SK-N-SH (cell line): ENCODE results near the gene OTUB1. TPM values are rescaled to one million over a fixed set of nuclear protein-coding genes. Genes with fewer than 3 reads are reported as not detected.

Experiments used
- CTCF ChIA-PET: fragments of 300-600, 350-600 bp; formaldehyde crosslinking; extraction: SDS; loops from one replicate; lab custom pipeline; 2021; lab: Yijun Ruan, JAX
- POLR2A ChIA-PET: fragments of 350-600 bp; sonication (Branson Sonifier 250); formaldehyde crosslinking; extraction: SDS; loops from one replicate; lab custom pipeline; 2020; ENCODE audit warnings: antibody characterized with exemption, inconsistent platforms; lab: Yijun Ruan, JAX
- DNase-seq: peaks from one replicate; pipeline ENCODE4 v3.0.0; 2012
- H2AFZ ChIP-seq: fragments of 200-600 bp; sonication (generic); 2 replicates; pipeline ENCODE4 v1.8.1; 2016; ENCODE audit warnings: antibody characterized with exemption, mild to moderate bottlenecking, low read depth
- H3F3A ChIP-seq: fragments of 200-600 bp; sonication (generic); replicated peaks from 2 replicates; pipeline ENCODE3; 2016; ENCODE audit warnings: antibody characterized with exemption, mild to moderate bottlenecking; ENCODE audit not compliant: insufficient read depth
- H3K27ac ChIP-seq, 2 experiments: fragments of 200-500 bp in 1 of 2; fragments of 200-600 bp in 1 of 2; sonication (Bioruptor generic) in 1 of 2; sonication (generic), shearing (Covaris generic) in 1 of 2; 2 replicates each; pipeline versions ENCODE4 v1.5.1 to v1.6.1; 2014 to 2016; ENCODE audit warnings: low read depth in 2 of 2, inconsistent platforms in 1 of 2, low read length in 1 of 2, mild to moderate bottlenecking in 1 of 2, mixed read lengths in 1 of 2
- H3K27me3 ChIP-seq: fragments of 200-600 bp; sonication (generic), shearing (Covaris generic); 2 replicates; pipeline ENCODE4 v1.6.1; 2016; ENCODE audit warnings: mixed run types; ENCODE audit not compliant: insufficient read depth
- H3K36me3 ChIP-seq, 2 experiments: fragments of 200-500 bp in 1 of 2; fragments of 200-600 bp in 1 of 2; sonication (Bioruptor generic) in 1 of 2; sonication (generic) in 1 of 2; replicated peaks in 1 of 2; 2 replicates each; pipeline versions ENCODE3 to v1.5.1; 2014 to 2016; ENCODE audit warnings: low read length in 1 of 2, mild to moderate bottlenecking in 1 of 2; ENCODE audit not compliant: insufficient read depth in 2 of 2, control insufficient read depth in 1 of 2
- H3K4me1 ChIP-seq, 2 experiments: fragments of 200-500 bp in 1 of 2; fragments of 200-600 bp in 1 of 2; sonication (Bioruptor generic) in 1 of 2; sonication (generic), shearing (Covaris generic) in 1 of 2; 2 replicates each; pipeline versions ENCODE4 v1.5.1 to v1.6.1; 2014 to 2016; ENCODE audit warnings: low read depth in 1 of 2, low read length in 1 of 2, mixed run types in 1 of 2; ENCODE audit not compliant: insufficient read depth in 2 of 2, control insufficient read depth in 1 of 2
- H3K4me2 ChIP-seq: fragments of 200-600 bp; sonication (generic), shearing (Covaris generic); 2 replicates; pipeline ENCODE4 v1.6.1; 2017; ENCODE audit warnings: mixed run types
- H3K4me3 ChIP-seq, 2 experiments: fragments of 200-500 bp in 1 of 2; fragments of 200-600 bp in 1 of 2; sonication (Bioruptor generic) in 1 of 2; sonication (generic), shearing (Covaris generic) in 1 of 2; 2 replicates each; pipeline versions ENCODE4 v1.5.1 to v1.8.1; 2014 to 2016; ENCODE audit warnings: low read depth in 2 of 2, inconsistent platforms in 1 of 2, low read length in 1 of 2, mild to moderate bottlenecking in 1 of 2, mixed read lengths in 1 of 2, moderate library complexity in 1 of 2
- H3K79me2 ChIP-seq: fragments of 200-600 bp; sonication (generic); 2 replicates; pipeline ENCODE4 v1.8.1; 2017; ENCODE audit warnings: mild to moderate bottlenecking; ENCODE audit not compliant: insufficient read depth
- H3K9ac ChIP-seq: fragments of 200-600 bp; sonication (generic); 2 replicates; pipeline ENCODE4 v1.6.1; 2017; ENCODE audit warnings: mixed run types
- H3K9me2 ChIP-seq: fragments of 200-600 bp; sonication (generic); 2 replicates; pipeline ENCODE4 v1.6.1; 2017; ENCODE audit warnings: mixed run types
- H3K9me3 ChIP-seq: fragments of 200-600 bp; sonication (generic); 2 replicates; pipeline ENCODE4 v1.6.1; 2017; ENCODE audit warnings: mixed run types, mild to moderate bottlenecking, moderate library complexity
- H4K20me1 ChIP-seq: fragments of 200-600 bp; sonication (generic); 2 replicates; pipeline ENCODE4 v1.6.1; 2017; ENCODE audit warnings: mild to moderate bottlenecking, mixed run types; ENCODE audit not compliant: insufficient read depth
- EZH2phosphoT487 ChIP-seq: fragments of 200-600 bp; sonication (generic); IDR thresholded peaks from 2 replicates; pipeline ENCODE4 v1.6.1; 2017; ENCODE audit warnings: low read depth, mixed run types, mild to moderate bottlenecking, antibody characterized with exemption, moderate library complexity, borderline replicate concordance
- FOXJ3 ChIP-seq: sonication (generic); formaldehyde crosslinking; IDR thresholded peaks from 2 replicates; pipeline ENCODE4 v1.5.1; 2020; ENCODE audit warnings: mild to moderate bottlenecking, missing genetic modification reagents
- FOXM1 ChIP-seq: IDR thresholded peaks from 2 replicates; pipeline ENCODE4 v1.4.0; 2012; ENCODE audit warnings: low read depth, mild to moderate bottlenecking
- GABPA ChIP-seq: IDR thresholded peaks from 2 replicates; pipeline ENCODE4 v1.4.0; 2012; ENCODE audit warnings: low read depth, mild to moderate bottlenecking
- GATA2 ChIP-seq: sonication (generic); formaldehyde crosslinking; IDR thresholded peaks from 2 replicates; pipeline ENCODE4 v1.5.0; 2020; ENCODE audit warnings: mild to moderate bottlenecking, missing genetic modification reagents
- IRF3 ChIP-seq: fragments of 150-350 bp; IDR thresholded peaks from 2 replicates; pipeline ENCODE4 v1.6.1; 2016; ENCODE audit warnings: mild to moderate bottlenecking, low read depth, low read length
- MEF2A ChIP-seq: IDR thresholded peaks from 2 replicates; pipeline ENCODE4 v1.4.0; 2012; ENCODE audit warnings: low read depth, borderline replicate concordance
- NFIC ChIP-seq: IDR thresholded peaks from 2 replicates; pipeline ENCODE4 v1.4.0; 2012; ENCODE audit warnings: borderline replicate concordance
- RXRA ChIP-seq: IDR thresholded peaks from 2 replicates; pipeline ENCODE4 v1.4.0; 2012; ENCODE audit warnings: low read depth, mild to moderate bottlenecking, borderline replicate concordance
- SMC3 ChIP-seq: IDR thresholded peaks from 2 replicates; pipeline ENCODE4 v1.6.1; 2012; ENCODE audit warnings: low read depth, low read length, improper control_type of control experiment
- TAF1 ChIP-seq: IDR thresholded peaks from 2 replicates; pipeline ENCODE4 v1.6.1; 2012; ENCODE audit warnings: low read depth, mild to moderate bottlenecking, low read length, moderate library complexity, borderline replicate concordance
- TCF12 ChIP-seq: IDR thresholded peaks from 2 replicates; pipeline ENCODE4 v1.4.0; 2012
- USF1 ChIP-seq: IDR thresholded peaks from 2 replicates; pipeline ENCODE4 v1.4.0; 2012; ENCODE audit warnings: low read depth, borderline replicate concordance
- WGBS: methylation state at CpG from one replicate; pipeline ENCODE4 v1.1.6; 2017; ENCODE audit warnings: low lambda C conversion rate; 5-methylcytosine and 5-hydroxymethylcytosine counted together
- polyA plus RNA-seq, 3 experiments: library from polyadenylated mRNA; depleted of rRNA; stranded (reverse); fragments of >200 nt; gene quantifications; 2 replicates each; pipeline ENCODE4 v1.2.3, GENCODE V29; 2012
- TF ChIP-seq, protein P1 (sequence below): fragments of 200-600 bp; sonication (generic); IDR thresholded peaks from 2 replicates; pipeline ENCODE4 v1.6.1; 2017; ENCODE audit warnings: antibody characterized with exemption, mild to moderate bottlenecking, moderate library complexity

The OTUB1 gene
- polyA plus RNA-seq, 1 of the 3 experiments (the other 2 are of a cell fraction) = 183 TPM

GRCh38 chr11:63941901-63942300 is 44.3 kb upstream of the OTUB1 start:
- 91% methylated on average over 4 of the region's 4 CpGs for WGBS
- H3K9me3 ChIP-seq = no peaks in the 10 kb centered on the region

More at GRCh38 chr11:63941901-63942300, 44.3 kb upstream of the OTUB1 start:
- ChIA-PET POLR2A (interaction anchor here (1.6 kb wide), 1 partner anchor 26 kb away, joined by 12 read pairs; the partner anchor contains the start of gene RCOR2), CTCF (interaction anchor here (1.1 to 9.3 kb wide), 5 partner anchors 27 to 174 kb away, joined by 3 to 113 read pairs (median 5); partner anchors contain the start of genes MARK2 and RCOR2)
- no peak overlapping the region for H3K27ac ChIP-seq
- H3K36me3 ChIP-seq = peaks cover under 1 to 7% of the 10 kb centered on the region in 2 experiments
- no peak overlapping the region for H3K4me2 ChIP-seq
- H3K4me1 ChIP-seq = peaks cover 20 to 28% of the 10 kb centered on the region in 2 experiments; a peak in 3 of 4 replicates
- peaks cover 16% of the 10 kb centered on the region; the same call in 1 of the 2 replicates for H4K20me1 ChIP-seq
- no peak for DNase-seq
- no peaks in the 10 kb centered on the region for H3F3A ChIP-seq
- peaks cover 59% of the 10 kb centered on the region for H3K79me2 ChIP-seq
- H3K9ac ChIP-seq = no peak overlapping the region
- H3K4me3 ChIP-seq = no peak overlapping the region
- no peaks in the 10 kb centered on the region for H3K9me2 ChIP-seq
- no peak overlapping the region for H2AFZ ChIP-seq
- no peaks in the 10 kb centered on the region for H3K27me3 ChIP-seq
- TF ChIP-seq RXRA (no peak), NFIC (no peak), MEF2A (no peak), TCF12 (no peak), IRF3 (no peak), SMC3 (no peak), GABPA (no peak), EZH2phosphoT487 (no peak), TAF1 (no peak), FOXJ3 (no peak), FOXM1 (no peak), USF1 (no peak), GATA2 (no peak)
- TF ChIP-seq, protein P1, sequence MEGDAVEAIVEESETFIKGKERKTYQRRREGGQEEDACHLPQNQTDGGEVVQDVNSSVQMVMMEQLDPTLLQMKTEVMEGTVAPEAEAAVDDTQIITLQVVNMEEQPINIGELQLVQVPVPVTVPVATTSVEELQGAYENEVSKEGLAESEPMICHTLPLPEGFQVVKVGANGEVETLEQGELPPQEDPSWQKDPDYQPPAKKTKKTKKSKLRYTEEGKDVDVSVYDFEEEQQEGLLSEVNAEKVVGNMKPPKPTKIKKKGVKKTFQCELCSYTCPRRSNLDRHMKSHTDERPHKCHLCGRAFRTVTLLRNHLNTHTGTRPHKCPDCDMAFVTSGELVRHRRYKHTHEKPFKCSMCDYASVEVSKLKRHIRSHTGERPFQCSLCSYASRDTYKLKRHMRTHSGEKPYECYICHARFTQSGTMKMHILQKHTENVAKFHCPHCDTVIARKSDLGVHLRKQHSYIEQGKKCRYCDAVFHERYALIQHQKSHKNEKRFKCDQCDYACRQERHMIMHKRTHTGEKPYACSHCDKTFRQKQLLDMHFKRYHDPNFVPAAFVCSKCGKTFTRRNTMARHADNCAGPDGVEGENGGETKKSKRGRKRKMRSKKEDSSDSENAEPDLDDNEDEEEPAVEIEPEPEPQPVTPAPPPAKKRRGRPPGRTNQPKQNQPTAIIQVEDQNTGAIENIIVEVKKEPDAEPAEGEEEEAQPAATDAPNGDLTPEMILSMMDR = no peak
